Panc1 (cell line): Measurements from ENCODE around the gene ADA.

Source experiments
- POLR2AphosphoS5 ChIP-seq: IDR thresholded peaks from 2 replicates; pipeline ENCODE4 v1.6.1; 2012; ENCODE audit warnings: mild to moderate bottlenecking, low read depth, low read length, moderate library complexity
- REST ChIP-seq, 2 experiments: IDR thresholded peaks; 2 replicates each; pipeline ENCODE4 v1.6.1; 2011 to 2012; ENCODE audit warnings: low read depth in 2 of 2, control low read depth in 1 of 2, low read length in 1 of 2, mild to moderate bottlenecking in 1 of 2, moderate library complexity in 1 of 2; ENCODE audit not compliant: insufficient read depth in 1 of 2
- TF ChIP-seq, protein P1 (sequence below): fragments of 450-650 bp; IDR thresholded peaks from 2 replicates; pipeline ENCODE4 v1.5.1; 2017; ENCODE audit warnings: mild to moderate bottlenecking

DNA sequence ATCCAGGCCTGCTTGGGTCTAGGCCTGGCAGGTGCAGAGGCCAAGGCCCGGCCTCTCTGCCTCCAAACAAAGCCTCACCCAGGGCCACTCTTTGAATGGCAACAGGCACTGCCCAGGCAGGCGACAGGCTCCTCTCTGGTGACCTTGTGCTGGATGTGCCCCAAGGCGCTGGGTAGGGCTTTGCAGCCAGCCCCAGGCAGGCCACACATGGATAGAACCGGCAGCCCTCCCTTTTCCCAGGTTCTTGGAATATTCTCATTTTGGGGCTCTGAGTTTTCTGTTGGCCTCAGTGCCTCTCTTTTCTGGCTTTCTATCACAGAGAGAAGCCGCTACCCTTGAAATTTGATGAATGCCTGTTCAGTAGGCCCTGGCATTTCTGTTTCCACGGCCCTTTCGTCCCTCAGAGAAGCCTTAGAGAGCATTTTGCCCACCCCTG lies 50.2 kb downstream of the ADA start:
- TF ChIP-seq, protein P1, sequence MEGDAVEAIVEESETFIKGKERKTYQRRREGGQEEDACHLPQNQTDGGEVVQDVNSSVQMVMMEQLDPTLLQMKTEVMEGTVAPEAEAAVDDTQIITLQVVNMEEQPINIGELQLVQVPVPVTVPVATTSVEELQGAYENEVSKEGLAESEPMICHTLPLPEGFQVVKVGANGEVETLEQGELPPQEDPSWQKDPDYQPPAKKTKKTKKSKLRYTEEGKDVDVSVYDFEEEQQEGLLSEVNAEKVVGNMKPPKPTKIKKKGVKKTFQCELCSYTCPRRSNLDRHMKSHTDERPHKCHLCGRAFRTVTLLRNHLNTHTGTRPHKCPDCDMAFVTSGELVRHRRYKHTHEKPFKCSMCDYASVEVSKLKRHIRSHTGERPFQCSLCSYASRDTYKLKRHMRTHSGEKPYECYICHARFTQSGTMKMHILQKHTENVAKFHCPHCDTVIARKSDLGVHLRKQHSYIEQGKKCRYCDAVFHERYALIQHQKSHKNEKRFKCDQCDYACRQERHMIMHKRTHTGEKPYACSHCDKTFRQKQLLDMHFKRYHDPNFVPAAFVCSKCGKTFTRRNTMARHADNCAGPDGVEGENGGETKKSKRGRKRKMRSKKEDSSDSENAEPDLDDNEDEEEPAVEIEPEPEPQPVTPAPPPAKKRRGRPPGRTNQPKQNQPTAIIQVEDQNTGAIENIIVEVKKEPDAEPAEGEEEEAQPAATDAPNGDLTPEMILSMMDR = no peak
- no peak for TF ChIP-seq POLR2AphosphoS5
- no peak for TF ChIP-seq REST (IDR thresholded peaks at IDR 0.05; ENCODE audit: insufficient read depth in 1 of 2, low read depth in 2 of 2, low read length in 1 of 2)
